NK-92 treated with Interleukin-12 subunit alpha and Interleukin-12 subunit beta, amount 100 ng/mL, for 24 hours (cell line): ENCODE data around the gene ATG13.
"Not testable (repeated sequence)": the region's sequence is repeated elsewhere in the genome, so short reads cannot be mapped to it uniquely, and the experiment has no call there.

Source experiments
- DNase-seq: peaks from one replicate; lab custom pipeline; 2025; lab: John Stamatoyannopoulos, UW

The ATG13 gene

GRCh38 chr11:46643986-46644385 lies 26.6 kb downstream of the ATG13 start:
- DNase-seq: no peak

GRCh38 chr11:46649180-46649738 lies 31.9 kb downstream of the ATG13 start:
- DNase-seq: no peak

- no peak for DNase-seq
Observed at GRCh38 chr11:46655631-46656030, 38.3 kb downstream of the ATG13 start.

GRCh38 chr11:46657186-46657585 lies 39.8 kb downstream of the ATG13 start:
- DNase-seq: no peak

GRCh38 chr11:46658259-46658658 lies 40.9 kb downstream of the ATG13 start:
- DNase-seq: no peak

- DNase-seq: peak; percentile 14
Observed at GRCh38 chr11:46659908-46660307, 42.6 kb downstream of the ATG13 start.

- no peak for DNase-seq
Observed at GRCh38 chr11:46661836-46662235, 44.5 kb downstream of the ATG13 start.

GRCh38 chr11:46662366-46662765 lies 45.0 kb downstream of the ATG13 start:
- no peak for DNase-seq

- no peak for DNase-seq
Observed at GRCh38 chr11:46663277-46663940, 46.1 kb downstream of the ATG13 start.

- no peak for DNase-seq
Observed at GRCh38 chr11:46664612-46665011, 47.3 kb downstream of the ATG13 start.

GRCh38 chr11:46665356-46665755 lies 48.0 kb downstream of the ATG13 start:
- no peak for DNase-seq

GRCh38 chr11:46666516-46666915 lies 49.2 kb downstream of the ATG13 start:
- DNase-seq: no peak

GRCh38 chr11:46667043-46667481 lies 49.7 kb downstream of the ATG13 start:
- DNase-seq: no peak

- no peak for DNase-seq
Observed at GRCh38 chr11:46668480-46669085, 51.2 kb downstream of the ATG13 start.

- no peak for DNase-seq
Observed at GRCh38 chr11:46669711-46670139, 52.4 kb downstream of the ATG13 start.

GRCh38 chr11:46670521-46670920 lies 53.2 kb downstream of the ATG13 start:
- not testable (repeated sequence) for DNase-seq

GRCh38 chr11:46671958-46672315 lies 54.6 kb downstream of the ATG13 start:
- no peak for DNase-seq

- no peak for DNase-seq
Observed at GRCh38 chr11:46672381-46672839, 55.1 kb downstream of the ATG13 start.

- DNase-seq: no peak
Observed at GRCh38 chr11:46673713-46674462, 56.5 kb downstream of the ATG13 start.

GRCh38 chr11:46674463-46675287 lies 57.3 kb downstream of the ATG13 start:
- no peak for DNase-seq

- no peak for DNase-seq
Observed at GRCh38 chr11:46675288-46675851, 58.0 kb downstream of the ATG13 start.

GRCh38 chr11:46675949-46676348 lies 58.6 kb downstream of the ATG13 start:
- no peak for DNase-seq
